D341Med (cell line): ENCODE data around the gene EMP1.

ENCODE experiments used
- DNase-seq: peaks from one replicate; pipeline ENCODE4 v3.0.0; 2012; ENCODE audit warnings: low spot score

Gene EMP1

DNA sequence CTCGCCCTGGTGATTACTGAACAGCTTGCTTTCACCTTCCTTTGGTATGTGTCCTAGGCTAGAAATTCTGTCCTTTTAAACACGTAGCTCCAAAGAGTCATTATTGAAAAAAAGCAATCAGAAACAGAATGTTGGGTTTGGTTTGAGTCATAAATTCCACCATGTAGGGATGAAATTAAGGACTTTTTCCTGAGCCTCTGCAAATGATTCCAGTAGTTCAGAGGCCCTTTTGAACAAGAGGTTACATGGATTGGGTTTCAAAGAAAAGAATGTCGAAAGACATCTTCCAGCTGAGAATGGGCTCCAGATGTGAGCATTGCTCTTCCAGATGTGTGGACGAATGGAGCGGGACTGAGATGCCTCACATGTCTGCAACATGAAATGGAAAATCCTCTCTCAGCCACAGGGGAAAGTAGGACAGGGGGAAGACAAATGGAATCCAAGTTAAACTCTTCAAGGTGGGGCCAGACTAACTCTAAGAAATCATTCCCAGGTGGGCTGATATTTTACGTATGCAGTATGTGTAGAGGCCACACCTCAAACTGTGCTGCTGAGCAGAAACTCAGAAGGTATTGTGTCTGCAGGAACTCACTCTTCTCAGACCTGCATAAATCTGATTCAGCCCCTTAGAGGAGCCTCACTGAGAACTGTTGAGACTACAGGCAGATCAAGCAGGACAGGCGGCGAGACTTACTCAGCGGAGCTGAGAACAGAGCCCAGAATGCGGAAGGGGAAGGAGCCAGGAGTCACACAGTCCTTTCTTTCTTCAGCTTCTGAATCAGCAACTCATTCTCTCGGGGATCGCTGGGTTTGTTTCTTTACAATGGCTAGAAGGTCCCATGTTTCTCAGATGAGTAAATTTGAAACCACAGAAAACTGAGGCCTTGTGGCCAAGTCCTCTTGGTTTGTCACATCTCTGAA, 23.3 kb upstream of the EMP1 start:
- DNase-seq, result no peak

DNA sequence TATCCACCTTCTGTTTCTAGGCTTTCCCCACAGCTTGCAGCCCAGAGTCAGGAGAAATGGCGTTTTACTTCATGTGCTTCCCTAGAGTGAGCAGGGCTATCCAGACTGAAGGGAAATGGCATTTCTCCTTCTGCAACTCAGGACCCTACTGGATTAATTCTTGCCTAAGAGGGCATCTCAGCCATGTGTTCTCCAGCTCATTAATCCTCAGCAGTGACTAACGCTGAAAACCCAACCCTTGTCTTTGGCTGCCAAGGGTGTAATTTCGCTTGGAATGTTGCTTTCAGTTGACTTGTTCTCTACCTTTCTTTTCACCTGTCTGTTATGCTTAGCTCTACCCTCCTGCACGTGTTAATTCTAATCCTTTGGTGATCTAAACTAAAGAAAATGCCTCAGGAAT, 21.0 kb upstream of the EMP1 start:
- DNase-seq, result no peak

DNA sequence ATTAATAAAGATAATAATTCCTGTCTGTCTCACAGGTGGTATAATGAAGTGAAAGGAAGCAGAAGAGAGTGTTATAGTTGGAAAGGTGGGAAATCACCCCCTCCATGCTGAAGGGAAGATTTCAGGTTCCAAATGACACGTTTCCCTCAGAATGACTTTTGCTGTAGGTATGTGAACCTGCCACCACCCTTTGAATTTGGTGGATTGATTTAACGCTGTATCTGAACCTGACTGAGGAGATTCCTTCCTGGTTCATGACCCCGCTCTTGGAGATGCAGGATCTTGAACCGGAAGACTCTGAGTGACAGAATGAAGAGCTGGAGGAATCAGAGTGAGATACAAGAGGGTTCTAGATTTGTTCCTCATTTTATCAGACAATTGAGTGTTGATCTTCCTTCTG, 20.3 kb upstream of the EMP1 start:
- DNase-seq, result no peak

DNA sequence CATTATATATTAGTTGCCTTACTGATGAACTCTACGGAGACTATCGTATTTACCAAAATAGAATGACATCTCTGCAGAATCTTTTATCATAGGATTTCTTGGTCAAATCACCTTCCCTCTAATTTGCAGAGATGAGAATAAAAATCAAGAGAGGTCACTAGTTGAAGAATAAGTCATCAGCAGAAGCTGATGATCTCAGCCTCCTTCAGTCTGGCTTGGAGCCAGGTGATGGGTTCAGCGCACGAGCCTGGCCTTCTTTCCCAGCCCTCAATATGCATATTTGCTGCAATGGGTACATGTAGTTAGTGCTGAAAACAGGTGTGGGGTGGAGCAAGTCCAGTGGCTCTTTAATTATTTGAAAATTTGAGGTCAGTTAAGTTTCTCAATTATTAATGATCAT, 19.2 kb upstream of the EMP1 start:
- no peak for DNase-seq

DNA sequence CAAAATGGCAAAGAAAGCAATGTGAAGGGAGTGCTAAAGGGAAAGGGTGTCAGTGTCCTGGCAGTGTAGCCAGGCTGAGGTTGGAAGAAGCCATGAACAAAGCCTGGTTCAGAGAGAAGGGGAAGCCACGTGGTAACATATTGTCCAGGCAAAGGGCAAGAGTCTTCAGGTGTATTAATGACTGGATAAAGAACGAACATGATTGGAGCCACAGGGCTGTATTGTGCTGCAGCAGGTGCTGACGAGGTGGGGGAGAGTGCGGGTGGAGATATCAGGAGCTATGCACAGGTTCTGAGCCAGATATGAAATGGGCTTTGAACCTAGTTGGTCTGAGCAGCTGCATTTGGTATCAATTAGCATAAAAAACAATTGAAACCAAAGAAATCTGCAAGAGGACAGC, 18.6 kb upstream of the EMP1 start:
- DNase-seq, result no peak

DNA sequence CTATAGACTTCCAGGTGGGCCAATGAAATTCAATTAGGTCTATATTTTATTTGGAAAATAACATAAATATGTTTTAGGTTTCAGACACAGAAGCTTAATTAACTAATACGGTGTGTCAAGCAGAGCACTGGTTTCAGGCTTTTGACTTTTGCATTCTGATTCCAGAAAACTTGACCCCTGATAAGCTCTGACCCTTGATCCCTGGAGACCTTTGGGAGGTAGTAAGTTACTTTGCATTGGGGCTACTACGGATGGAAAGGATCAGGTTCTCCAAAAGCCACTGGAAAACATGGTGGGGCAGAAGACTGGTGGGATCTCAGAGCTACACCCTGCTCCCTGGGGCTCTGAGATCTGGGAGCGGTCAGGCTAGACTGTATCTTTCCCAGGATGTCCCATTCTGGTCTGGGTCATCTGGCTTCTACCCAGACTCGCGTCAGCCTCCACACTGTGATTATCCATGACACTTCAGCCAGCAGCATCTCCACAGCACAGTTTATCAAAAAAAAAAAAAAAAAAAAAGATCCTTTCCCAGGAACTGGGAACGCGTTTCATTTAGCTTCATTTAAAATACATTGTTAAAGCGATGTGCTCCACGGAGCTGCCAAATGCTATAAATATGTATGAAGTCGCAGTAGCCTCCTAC, 17.8 kb upstream of the EMP1 start:
- DNase-seq, result no peak

DNA sequence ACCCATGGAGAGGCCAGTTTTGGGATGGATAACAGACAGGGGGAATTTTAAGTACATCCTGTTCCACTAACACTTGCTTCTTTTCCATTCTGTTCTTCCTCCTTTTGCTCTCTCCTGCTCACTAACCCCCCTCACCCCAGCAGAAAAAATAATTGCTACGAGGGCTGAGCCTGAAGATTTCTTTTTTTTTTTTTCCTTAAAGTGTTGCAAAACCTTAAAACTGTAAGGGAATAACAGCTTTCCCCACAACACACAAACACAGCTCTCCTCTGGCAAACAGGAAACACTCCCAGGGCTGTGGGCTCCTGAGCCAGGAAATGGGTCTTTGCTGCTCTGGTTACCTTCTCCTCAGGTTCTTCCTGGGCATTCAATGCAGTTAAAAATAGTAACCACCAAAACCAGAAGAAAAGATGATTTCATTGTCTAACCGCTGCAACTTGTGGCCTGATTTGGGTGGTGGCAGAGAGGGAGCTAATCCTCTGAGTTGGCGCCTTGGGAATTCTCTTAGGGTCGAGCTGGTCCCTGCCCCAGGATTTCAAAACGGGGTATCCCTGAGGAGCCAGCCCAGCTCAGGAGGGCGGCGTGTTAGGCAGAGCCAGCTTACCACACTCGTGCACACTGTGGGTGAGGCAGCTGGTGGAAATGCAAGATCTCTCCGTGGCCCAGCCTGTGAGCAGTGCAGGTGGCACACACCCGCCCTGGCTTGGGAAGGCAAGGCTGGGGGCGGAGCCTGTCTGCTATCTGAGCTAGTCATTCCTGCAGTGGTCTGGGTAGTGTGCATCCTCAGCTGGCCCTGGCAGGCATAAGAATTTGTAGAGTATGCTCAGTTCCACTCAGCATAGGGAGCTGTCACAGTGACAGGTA, 17.1 kb upstream of the EMP1 start:
- peak; percentile 75 for DNase-seq

DNA sequence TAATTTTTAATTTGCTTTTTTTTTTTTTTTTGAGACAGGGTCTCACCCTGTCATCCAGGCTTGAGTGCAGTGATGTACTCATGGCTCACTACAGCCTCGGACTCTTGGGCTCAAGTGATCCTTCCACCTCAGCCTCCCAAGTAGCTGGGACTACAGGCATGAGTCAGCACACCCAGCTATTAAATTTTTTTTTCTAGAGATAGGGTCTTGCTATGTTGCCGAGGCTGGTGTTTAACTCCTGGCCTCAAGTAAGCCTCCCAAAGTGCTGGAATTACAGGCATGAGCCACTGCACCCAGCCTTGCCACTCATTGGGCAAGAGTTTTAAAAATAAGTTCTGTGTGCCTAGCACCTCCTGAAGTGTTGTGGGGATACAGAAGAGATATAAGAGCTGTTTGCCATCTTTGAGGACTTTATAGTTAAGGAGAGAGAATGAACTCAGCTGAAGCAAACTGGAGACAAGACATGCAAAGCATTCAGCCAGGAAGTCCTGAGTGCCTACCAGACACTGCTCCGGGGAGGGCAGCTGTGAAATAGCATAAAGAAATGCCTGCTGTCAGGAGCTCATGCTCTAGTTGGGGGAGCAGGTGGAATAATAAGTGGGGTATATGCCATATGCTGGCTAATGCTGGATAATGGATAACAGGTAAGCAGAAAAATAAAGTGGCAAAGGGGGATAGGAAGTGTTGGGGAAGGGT, 15.0 kb upstream of the EMP1 start:
- no peak for DNase-seq

DNA sequence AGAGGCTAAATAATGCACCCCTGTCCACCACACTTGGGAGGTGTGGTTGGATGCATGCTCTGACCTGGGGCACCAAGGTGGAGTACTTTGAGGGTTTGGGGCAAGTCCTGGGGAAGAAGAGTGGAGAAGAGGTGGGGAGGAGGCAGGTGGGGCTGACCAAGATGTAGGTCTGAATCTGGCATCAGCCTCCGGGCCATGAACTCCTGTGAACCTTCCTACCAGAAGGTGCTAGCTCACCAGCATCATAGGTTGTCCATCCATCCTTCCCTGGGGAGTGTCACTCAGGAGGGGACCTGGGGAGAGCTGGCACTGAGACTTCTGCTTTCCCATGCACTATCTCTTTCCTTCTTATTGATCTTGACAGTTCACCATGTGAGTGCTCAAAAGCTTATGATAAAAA, 13.6 kb upstream of the EMP1 start:
- DNase-seq, result no peak

DNA sequence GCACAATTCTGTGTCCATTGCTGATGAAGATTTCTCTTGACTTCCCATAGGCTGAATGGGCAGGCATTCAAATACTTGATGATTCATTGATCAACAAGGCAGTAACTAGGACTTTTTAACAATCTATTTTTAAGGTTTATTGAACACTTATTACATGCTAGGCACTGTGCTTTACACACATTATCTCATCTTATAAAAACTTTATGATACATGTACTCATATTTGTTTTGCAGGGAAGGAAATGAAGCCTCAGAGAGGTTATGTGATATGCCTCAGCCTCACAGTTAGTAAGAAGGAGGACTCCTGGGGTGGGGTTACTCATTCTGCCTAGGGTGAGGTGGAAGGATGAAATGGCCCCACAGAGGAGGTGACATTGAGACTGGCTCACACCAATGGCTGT, 12.9 kb upstream of the EMP1 start:
- DNase-seq, result no peak

DNA sequence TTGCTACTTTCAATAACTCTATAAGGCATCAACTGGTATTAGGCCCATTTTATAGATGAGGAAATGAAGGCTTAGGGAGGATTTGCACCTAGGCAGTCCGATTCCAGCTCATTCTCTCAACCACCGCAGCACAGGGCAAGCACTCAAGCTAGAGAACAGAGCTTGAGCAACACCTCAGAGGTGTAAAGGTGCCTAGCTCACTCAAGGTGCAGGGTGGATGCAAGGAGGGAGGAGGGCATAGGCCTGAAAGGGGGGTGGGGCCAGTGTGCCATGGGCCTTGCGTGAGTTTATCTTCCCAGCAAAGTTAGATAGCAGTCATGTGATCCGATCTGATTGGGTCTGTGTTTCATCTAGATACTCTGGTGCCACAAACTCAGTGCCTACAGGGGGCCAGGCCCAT, 10.2 kb upstream of the EMP1 start:
- DNase-seq, result no peak

DNA sequence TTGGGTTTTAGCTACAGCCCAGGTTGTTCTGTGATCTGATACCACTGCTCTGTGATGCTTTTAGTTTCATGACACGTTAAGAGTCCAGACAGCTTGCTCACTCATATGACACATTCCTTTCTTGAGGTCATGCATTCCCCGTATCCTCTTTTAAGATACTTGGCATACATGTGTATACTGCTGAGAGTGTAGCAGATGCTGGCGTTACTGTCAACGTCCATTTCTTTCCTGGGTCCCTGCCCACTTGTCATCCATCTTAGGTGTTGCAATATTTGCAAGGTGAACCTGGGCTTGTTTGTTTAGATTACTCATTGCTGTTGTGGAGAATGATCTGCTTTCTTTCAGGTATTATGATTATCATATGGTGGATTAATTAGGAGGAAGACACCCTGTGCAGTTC, 9.1 kb upstream of the EMP1 start:
- no peak for DNase-seq

DNA sequence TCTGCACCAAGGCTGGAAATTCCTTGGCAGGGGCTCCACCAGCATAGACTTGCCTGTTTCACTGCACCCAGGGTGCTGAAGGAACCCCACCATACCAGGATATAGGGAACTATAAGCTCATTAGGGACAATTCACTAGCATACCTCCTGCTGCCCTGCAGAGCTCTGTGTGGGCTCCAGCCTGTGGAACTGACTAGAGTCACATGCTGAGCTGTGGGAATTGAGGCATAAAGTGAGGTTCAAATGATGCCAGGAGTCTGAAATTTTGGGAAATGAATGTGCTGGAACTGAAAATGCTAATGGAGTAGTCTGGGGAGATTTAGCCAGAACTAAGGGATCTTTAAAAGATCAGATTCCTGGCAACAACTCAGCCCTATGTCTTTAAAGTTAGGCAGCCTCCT, 7.3 kb upstream of the EMP1 start:
- no peak for DNase-seq

DNA sequence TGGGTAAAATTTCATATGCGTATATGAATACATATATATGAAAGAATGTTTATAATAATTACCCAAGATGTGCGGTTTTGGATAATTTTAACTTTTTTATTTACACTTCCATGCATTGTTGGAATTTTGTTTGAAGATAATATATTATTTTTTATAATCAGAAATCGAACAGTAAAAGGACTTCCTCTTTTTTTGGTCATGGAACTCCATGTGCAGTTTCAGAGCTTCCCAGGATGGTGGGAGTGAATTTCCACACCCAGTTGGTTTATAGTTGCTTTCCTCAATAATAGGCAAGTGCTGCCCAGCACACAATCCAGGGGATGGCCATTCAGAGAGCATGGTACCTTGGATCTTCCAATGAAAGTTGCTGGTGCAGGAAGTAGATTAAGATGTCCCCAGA, 6.3 kb upstream of the EMP1 start:
- DNase-seq, result no peak

DNA sequence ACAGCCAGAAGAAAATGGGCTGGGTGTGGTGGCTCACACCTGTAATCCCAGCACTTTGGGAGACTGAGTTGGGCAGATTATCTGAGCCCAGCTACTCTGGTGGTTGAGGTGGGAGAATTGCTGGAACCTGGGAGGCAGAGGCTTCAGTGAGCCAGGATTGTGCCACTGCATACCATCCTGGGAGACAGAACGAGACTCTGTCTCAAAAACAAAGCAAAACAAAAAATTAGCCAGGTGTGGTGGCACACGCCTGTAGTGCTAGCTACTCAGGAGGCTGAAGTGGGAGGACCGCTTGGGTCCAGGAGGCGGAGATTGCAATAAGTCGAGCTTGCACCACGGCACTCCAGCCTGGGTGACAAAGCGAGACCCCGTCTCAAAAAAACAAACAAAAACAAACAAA, 3.8 kb upstream of the EMP1 start:
- no peak for DNase-seq

DNA sequence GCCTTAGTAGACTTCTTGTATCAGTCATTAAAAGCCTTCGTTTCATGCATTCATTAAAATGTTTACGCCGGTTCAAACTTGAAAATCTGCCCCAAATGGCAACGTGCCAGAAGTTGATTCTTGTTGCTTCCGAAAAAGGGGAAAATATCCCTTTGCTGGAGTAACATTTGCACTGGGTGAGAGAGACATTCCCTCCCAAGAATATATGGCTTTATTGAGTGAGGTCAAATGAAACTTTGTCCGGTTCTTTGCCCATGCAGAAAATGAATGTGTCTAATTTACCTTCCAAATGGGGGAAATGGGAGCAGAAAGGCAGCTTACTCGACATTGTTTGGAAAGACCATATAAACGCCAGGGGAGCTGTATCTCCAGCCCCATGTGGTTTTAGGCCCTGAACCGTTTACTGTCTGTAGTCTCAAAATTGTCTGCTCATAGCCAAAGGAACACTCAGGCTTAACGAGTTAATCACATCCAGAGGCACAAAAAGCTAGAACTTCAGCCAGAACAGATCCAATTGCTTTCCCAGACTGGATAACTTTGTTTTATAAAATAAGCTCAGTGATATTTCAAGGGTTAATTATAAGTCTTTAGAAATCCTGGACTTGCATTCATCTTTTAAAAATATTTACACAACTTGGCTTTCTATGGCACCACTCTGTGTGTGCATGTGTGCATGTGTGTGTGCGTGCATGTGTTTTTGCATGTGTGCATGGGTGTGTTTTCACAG, 2.9 kb upstream of the EMP1 start:
- no peak for DNase-seq

DNA sequence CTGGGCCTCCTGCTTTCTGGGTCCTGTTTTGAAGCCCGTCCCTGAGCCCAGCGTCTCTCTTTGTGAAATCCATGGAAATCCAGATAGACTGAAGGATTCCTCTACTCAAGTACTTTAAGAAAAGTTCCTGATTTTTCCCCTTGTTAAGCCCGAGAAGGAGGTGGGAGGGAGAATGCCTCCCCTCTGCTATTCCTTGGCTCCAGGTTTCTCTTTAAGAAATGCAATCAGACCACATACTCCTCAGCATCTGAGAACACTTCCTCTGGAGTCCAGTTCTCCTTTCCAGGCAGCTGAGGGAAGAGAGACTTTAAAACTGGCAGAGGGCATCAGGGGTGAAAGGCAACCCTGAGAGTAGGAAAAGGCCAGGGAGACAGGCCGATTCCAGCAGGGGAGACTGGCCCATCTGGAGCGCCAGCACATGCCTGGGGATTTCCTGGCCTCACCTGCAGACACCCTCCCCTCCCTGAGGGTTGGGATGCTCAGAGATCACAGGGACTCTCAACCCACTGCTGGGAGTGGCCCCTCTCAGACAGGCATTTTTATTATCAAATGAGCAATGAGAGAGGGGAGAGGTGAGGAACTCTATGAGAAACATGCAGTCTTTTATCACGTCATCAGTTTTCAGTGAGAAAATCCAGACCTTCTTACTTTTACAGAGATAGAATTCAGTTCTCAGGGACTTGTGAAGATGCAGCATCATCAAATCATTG, 2.0 kb upstream of the EMP1 start:
- DNase-seq, result no peak

DNA sequence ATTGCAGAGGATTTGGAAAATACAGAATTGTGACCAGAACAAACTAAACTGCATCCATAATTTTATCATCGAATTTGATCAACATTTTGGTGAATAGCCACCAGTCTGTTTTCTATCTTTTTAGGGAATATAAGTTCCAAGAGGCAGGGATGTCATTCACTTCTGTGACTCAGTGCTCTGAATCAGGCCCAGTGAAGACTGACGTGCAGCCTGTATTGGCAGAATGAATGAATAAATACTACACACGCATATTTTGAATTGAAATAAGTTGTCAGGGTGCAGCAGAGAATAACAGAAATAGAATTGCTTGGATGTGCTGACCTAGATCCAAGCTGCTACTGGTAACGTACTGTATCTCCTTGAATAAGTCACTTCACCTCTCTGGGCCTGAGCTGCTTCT, 1.3 kb upstream of the EMP1 start:
- no peak for DNase-seq

DNA sequence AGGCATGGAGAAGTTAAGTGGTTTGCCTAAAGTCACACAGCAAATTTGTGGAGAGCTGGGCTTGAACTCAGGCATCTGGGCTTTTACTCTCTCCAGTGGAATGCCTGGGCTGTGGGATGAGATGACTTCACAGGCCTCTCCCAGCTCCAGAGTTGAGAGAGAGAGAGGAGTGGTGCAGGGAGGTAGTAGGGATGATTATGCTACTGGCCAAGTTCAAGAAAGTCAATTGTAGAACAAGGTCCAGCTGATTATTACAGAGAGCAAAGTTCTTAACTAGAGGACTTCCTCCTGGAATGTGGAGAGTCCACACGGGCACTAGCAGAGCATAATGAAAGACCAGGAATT, 769 bp upstream of the EMP1 start:
- DNase-seq, result no peak

DNA sequence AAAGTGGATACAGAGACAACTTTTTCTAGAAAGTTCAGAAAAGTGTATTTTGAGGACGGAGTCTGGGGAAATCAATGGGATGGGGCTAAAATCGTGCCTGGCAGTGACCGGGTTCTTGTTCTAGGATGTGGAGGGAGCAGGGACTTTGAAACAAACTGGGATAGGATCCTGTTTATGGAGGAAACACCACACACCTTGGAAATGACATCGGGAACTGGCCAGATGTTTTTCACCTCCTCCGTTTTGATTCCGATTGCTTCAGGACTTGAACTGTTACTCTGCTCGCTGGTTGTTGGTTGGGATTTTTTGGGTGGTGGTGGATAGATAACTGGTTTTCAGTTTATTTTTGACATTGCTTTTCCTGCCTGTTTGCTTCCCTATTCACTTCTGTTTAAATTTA, 506 bp downstream of the EMP1 start:
- no peak for DNase-seq

DNA sequence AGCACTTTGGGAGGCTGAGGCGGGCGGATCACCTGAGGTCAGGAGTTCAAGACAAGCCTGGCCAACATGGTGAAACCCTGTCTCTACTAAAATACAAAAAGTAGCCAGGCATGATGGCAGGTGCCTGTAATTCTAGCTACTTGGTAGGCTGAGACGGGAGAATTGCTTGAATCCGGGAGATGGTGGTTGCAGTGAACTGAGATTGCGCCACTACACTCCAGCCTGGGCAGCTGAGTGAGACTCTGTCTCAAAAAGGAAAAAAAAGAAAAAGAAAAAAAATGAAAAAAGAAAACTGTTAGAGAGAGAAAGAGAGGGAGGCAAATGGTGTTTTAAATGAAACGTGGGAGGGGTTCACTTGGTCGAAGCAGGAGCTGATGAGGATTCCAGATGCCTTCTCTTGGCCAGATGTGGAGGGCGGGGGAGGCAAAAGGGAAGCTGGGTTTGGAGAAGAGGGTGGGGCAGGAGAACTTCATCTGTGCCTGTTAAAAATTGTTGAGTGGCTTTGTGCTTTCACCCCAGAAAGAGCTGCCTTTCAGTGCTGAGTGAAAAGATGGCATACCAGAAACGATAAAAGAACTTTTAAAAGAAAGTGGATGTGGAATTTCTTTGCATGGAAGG, 1.1 kb downstream of the EMP1 start:
- DNase-seq, result no peak
